Frontal cortex (tissue), 4 donors: ENCODE measurements around the gene ABCC3. TPM values are rescaled to one million over a fixed set of nuclear protein-coding genes. Genes with fewer than 3 reads are reported as not detected.
"Not testable (repeated sequence)": the region's sequence is repeated elsewhere in the genome, so short reads cannot be mapped to it uniquely, and the experiment has no call there.

Experiments used
- DNase-seq, 2 donors: peaks; one replicate each; pipeline ENCODE4 v3.0.0; 2012; ENCODE audit warnings: low spot score in 2 of 2
- FAIRE-seq: peaks from 2 replicates; lab custom pipeline; 2012; peaks lifted over from hg19 to GRCh38; lab: Jason Lieb, UNC
- total RNA-seq: library from RNA; depleted of rRNA; stranded (reverse); fragments of >200 nt; gene quantifications from one replicate; pipeline ENCODE4 v1.2.3, GENCODE V29; 2014
- donor health status: control.
- donor health status: control.
- donor health status: control.

ABCC3 gene
- total RNA-seq, 1 donor from 2014 or later = not detected

DNA sequence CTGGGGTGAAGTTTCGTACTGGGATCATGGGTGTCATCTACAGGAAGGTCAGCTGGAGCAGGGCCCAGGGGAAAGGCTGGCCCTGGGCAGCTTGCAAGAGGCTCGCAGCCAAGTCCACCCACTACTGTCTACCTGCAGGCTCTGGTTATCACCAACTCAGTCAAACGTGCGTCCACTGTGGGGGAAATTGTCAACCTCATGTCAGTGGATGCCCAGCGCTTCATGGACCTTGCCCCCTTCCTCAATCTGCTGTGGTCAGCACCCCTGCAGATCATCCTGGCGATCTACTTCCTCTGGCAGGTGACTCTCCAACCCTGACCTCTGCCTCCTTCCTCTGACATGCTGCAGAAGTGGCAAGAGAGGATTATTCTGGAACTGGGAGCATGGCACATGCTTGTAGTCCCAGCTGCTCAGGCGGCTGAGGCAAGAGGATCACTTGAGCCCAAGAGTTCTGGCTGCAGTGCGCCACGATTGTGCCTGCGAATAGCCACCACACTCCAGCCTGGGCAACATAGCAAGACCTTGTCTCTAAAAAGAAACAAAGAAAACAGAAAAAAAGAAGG lies 29.2 kb downstream of the ABCC3 start:
- DNase-seq (no peak), FAIRE-seq (no peak)

DNA sequence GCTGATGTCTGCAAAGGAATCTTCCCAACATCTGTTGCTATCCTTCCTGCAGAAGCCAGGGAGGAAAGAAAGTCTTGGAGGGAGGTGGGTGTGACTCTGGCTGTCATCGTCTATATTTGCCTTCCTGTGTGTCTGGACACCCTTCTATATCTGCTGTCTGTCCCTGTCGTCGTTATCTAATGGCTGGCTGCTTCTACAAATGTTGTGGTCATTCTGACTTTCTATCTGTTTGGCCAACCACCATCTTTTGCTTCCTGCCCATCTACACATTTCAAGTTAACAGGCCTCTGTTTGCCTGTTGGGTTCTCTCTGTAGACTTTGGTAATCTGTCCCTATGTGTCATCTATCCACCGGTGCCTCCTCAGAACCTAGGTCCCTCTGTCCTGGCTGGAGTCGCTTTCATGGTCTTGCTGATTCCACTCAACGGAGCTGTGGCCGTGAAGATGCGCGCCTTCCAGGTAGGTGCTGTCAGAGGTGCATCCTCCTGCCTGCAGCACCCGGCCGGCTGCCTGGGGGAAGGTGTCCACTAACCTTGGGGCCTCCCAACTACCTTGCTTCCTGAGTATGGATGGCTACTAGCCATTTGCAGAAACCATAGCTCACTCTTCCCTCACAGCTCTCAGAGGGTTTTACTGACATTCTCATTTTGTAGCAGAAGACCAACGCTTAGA lies 30.2 kb downstream of the ABCC3 start:
- DNase-seq (no peak), FAIRE-seq (no peak)

DNA sequence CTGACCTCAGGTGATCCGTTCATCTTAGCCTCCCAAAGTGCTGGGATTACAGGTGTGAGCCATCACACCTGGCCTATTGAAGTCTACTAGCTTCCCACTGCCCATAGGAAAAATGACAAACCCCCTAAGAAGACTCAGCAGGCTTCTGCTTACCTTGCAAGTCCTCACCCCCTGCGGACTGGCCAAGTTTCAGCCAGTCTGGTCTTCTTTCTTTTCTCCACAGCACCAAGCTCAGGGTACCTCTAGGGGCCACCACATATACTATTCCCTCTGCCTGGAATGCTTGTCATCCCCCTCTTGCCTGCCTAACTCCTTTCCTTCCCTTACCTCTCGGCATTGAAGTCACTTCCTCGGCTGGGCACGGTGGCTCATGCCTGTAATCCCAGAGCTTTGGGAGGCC lies 31.2 kb downstream of the ABCC3 start:
- no peak for FAIRE-seq
- DNase-seq = no peak

DNA sequence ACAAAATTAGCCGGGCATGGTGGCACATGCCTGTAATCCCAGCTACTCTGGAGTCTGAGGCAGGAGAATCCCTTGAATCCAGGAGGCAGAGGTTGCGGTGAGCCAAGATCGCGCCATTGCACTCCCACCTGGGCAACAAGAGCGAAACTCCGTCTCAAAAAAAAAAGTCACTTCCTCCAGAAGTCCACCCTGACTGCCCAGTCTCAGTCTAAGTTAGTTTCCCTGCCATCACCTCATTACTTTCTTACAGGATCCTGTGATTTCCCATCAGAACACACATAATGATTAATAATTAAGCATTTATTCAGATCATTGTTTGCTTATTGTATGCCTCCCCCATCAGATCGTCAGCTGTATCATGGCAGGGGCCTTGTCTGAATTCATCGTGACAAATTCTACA lies 31.6 kb downstream of the ABCC3 start:
- FAIRE-seq (no peak), DNase-seq (no peak)

- FAIRE-seq = no peak
Measured at GRCh38 chr17:50667259-50668024, 32.8 kb downstream of the ABCC3 start.

DNA sequence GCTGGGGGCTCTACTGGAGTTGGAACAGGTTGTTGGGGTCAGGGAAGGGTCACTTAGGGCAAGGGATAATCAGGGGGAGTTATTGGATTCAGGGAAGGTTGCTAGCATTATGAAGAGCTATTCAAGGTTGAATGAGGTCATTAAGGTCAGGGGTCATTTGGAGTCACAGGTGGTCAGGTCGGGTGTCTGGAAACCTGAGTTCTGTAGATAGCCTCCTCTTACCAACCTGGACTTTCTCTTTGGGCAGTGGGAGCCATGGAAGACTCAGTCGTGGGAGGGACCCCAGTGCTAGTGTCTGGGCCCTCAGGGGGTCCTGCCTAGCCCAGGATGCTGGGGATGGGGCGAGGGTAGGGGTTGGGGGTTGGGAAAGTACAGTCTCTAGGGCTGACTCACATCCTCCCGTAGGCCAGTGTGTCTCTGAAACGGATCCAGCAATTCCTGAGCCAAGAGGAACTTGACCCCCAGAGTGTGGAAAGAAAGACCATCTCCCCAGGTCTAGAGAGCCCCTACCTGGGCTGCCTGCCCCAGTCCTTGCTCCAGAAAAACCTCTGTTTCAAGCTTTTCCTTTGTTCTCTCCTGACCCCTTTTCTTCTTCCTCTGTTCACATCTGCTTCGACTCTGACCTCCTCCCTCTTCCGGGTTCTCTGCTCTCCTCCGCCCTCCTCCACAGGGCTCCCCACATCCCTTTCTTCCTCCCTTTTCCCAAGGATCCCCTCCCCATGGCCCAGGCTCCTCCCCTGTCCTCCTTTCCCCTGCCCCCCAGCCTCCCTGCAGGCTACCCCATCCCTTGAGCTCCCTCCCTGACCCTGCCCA lies 33.5 kb downstream of the ABCC3 start:
- DNase-seq (no peak), FAIRE-seq (no peak)

More at GRCh38 chr17:50667259-50668024, 32.8 kb downstream of the ABCC3 start:
- no peak for DNase-seq

GRCh38 chr17:50668838-50669581 lies 34.3 kb downstream of the ABCC3 start:
- FAIRE-seq = no peak
- no peak for DNase-seq

- DNase-seq (no peak), FAIRE-seq (no peak)
Measured at GRCh38 chr17:50672071-50672470, 37.4 kb downstream of the ABCC3 start.

GRCh38 chr17:50672831-50673551 lies 38.3 kb downstream of the ABCC3 start:
- FAIRE-seq (no peak), DNase-seq (no peak)

DNA sequence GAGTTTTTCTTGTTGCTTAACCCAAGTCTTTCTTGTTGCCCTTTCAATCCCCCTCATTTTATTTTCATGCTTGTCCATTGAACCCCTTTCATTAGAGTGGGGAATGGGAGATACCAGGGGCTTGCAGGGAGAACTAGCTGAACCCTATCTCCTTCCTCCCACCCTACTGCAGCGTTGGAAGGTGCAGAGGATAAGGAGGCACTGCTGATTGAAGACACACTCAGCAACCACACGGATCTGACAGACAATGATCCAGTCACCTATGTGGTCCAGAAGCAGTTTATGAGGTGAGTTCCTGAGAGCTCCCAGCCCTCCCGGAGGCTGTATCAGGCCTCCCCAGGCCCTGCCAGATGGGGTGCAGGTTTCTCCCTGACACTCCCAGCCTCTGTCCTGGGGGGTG lies 40.5 kb downstream of the ABCC3 start:
- FAIRE-seq (no peak), DNase-seq (no peak)

DNA sequence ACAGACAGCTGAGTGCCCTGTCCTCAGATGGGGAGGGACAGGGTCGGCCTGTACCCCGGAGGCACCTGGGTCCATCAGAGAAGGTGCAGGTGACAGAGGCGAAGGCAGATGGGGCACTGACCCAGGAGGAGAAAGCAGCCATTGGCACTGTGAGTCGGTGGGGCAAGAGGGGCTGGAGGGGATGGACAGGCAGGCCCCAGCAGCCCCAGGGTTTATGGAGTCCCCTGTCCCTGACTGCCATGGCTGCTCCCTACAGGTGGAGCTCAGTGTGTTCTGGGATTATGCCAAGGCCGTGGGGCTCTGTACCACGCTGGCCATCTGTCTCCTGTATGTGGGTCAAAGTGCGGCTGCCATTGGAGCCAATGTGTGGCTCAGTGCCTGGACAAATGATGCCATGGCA lies 40.9 kb downstream of the ABCC3 start:
- no peak for FAIRE-seq
- DNase-seq = no peak

GRCh38 chr17:50676065-50676975 lies 41.6 kb downstream of the ABCC3 start:
- FAIRE-seq = no peak

GRCh38 chr17:50677851-50678375 lies 43.2 kb downstream of the ABCC3 start:
- DNase-seq (no peak), FAIRE-seq (no peak)

More at GRCh38 chr17:50676065-50676975, 41.6 kb downstream of the ABCC3 start:
- DNase-seq = no peak

DNA sequence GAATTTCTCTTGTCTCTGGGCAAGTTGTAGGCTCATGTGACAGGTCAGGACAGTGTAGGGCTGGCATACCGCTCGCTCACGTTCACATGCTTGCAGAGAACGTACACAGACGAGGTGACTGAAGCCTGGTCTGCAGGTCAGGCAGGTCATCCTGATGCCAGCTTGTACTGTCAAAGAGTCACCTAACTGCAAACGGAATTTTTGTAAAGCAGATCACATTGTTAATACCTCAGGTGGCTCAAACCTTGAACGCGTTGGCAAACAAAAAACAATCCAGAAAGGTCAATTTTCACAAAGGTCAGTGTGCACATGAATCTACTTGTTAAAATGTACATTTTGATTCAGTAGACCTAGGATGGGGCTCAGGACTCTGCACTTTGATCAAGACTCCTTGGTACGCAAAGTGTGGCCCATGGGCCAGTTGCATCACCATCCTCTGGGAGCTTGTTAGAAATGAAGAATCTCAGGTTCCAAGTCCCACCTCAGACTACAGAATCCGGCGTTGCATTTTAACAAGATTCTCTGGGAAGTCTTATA lies 44.4 kb downstream of the ABCC3 start:
- DNase-seq (no peak), FAIRE-seq (no peak)

DNA sequence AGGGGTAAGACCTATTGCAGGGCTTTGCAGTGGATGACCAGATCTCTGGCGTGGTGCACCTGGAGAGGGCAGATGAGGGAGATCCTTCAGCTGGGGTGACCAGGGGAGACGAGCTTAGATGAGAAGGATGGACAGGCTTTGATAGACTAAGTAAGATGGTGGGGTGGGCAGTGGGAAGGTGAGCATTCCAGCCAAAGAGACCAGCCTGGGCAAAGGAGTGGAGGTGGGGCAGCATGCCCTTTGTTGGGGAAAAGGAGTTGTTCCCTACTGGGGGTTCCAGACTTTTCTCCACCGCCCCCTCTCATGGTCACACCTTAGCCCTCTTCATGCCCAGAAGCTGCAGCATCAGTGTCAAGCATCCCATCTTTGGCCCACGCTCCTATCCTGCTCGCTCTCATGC lies 45.4 kb downstream of the ABCC3 start:
- FAIRE-seq (no peak), DNase-seq (no peak)

- FAIRE-seq, DNase-seq: not testable (repeated sequence)
Measured at GRCh38 chr17:50680543-50681262, 46.0 kb downstream of the ABCC3 start.
